DMS 273 treated with DMSO at 0.1 percent for 48 hours (cell line): ENCODE measurements around the gene TAAR2.
"Not testable (repeated sequence)": the region's sequence is repeated elsewhere in the genome, so short reads cannot be mapped to it uniquely, and the experiment has no call there.

Experiments used
- DNase-seq: peaks from one replicate; lab custom pipeline; 2025; lab: John Stamatoyannopoulos, UW

Gene TAAR2

GRCh38 chr6:132612449-132613108, 11.5 kb downstream of the TAAR2 start:
- DNase-seq = no peak

- no peak for DNase-seq
Measured at GRCh38 chr6:132611616-132612015, 12.5 kb downstream of the TAAR2 start.

- DNase-seq = no peak
Measured at GRCh38 chr6:132607544-132608233, 16.4 kb downstream of the TAAR2 start.

GRCh38 chr6:132604635-132605152, 19.4 kb downstream of the TAAR2 start:
- no peak for DNase-seq

- DNase-seq = not testable (repeated sequence)
Measured at GRCh38 chr6:132600900-132601299, 23.2 kb downstream of the TAAR2 start.

- peak; percentile 1 for DNase-seq
Measured at GRCh38 chr6:132598473-132598872, 25.6 kb downstream of the TAAR2 start.

- DNase-seq = no peak
Measured at GRCh38 chr6:132596201-132596600, 27.9 kb downstream of the TAAR2 start.

GRCh38 chr6:132592855-132593254, 31.2 kb downstream of the TAAR2 start:
- DNase-seq = no peak

GRCh38 chr6:132590362-132590761, 33.7 kb downstream of the TAAR2 start:
- DNase-seq = no peak

- DNase-seq = no peak
Measured at GRCh38 chr6:132589454-132589853, 34.6 kb downstream of the TAAR2 start, which contains the start of gene TAAR5. Gene TAAR5 (minus strand): TSS chr6:132589741. CDS start chr6:132589686, 55 bp downstream.

GRCh38 chr6:132587424-132587823, 36.7 kb downstream of the TAAR2 start:
- no peak for DNase-seq

GRCh38 chr6:132584698-132585097, 39.4 kb downstream of the TAAR2 start:
- DNase-seq = no peak

GRCh38 chr6:132571774-132572173, 52.3 kb downstream of the TAAR2 start:
- no peak for DNase-seq

GRCh38 chr6:132570221-132570777, 53.8 kb downstream of the TAAR2 start, which contains the start of gene TAAR6:
Gene TAAR6 (plus strand): TSS chr6:132570322. CDS start chr6:132570322, 0 bp downstream.
- DNase-seq = no peak

- DNase-seq = no peak
Measured at GRCh38 chr6:132569170-132569569, 54.9 kb downstream of the TAAR2 start.

GRCh38 chr6:132568611-132569010, 55.5 kb downstream of the TAAR2 start:
- no peak for DNase-seq

GRCh38 chr6:132567566-132567965, 56.5 kb downstream of the TAAR2 start:
- no peak for DNase-seq
